GM21576 (cell line): ENCODE measurements around the gene TNRC6C.

Source experiments
- ATAC-seq: cut with Tn5 transposase; IDR thresholded peaks from one replicate; pipeline ENCODE4 v1.9.1; 2021; ENCODE audit warnings: mild to moderate bottlenecking, moderate library complexity; ENCODE audit not compliant: unreplicated experiment

The TNRC6C gene

GRCh38 chr17:78006338-78006737 is 47.8 kb downstream of the TNRC6C start:
- no peak for ATAC-seq

DNA sequence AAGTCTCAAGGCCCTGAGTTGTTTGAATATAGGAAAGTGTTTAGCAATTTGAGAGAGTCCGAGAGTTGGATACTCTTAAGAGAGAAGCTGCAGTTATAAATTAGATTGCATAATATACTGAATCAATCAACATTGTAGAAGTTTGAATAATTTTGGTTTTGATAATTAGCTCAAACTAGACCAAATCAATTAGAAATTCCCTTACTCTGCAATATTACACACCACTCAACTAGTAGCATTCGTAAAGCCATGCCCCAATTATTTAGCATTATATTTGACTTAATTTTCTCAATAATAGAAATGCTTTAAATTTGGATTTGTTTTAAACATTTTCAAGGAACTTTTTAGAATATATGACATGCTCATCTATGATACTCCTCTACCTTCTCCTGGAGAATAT is 49.1 kb downstream of the TNRC6C start:
- ATAC-seq, result no peak

- no peak for ATAC-seq
Measured at GRCh38 chr17:78010759-78011158, 52.3 kb downstream of the TNRC6C start.

DNA sequence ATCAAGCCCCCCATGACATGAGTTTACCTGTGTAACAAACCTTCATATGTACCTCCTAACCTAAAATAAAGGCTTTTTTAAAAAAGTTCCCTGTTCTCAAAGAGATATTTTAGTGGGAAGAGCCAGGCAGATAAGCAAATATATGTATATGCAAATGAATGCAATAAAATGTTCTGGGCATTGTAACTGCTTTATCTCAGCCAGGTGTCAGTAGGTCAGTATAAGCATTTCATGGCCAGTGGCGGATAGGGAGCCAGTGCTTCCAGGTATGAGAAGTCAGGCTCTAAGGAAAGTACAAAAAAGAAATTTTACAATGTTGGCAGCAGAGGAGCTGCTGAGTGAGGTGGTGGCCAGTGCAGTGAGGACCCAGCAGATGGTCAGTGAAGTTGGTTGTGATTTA is 53.9 kb downstream of the TNRC6C start:
- ATAC-seq, result no peak

DNA sequence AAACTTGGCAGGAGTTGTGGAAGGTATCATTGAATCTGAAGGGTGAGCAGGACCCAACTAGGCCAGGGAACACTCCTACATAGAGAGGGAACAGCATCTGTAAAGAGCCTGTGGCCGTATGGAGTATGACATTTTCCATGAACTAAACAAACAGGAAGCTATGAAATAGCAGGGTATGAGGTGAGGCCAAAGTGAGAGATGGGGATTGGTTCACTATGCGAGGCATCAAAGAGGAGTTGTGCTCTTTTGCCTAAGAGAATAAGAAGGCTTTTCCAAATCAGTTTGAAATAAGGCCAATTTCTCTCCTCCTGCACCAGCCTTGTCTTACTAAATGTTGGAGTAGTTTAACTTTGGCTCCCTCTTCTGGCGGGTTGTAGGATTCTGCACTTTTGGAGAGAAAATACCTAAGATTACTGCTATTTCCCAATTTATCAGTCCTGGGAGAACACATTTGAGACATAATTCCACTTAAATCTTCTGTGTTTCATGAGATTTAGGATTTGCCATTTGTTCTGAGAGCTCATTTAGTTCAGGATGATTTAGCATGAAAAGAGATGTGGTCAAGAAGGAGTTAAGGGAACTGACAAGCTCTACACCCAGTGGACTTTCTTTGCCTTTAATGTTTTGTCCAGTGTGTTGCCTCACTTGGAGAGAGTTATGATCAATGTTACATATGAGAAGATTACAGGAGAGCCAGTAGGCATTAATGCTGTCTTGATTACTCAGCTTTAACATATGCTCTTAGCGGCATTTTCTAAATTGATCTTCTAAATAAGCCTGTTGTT is 55.4 kb downstream of the TNRC6C start:
- no peak for ATAC-seq

- no peak for ATAC-seq
Measured at GRCh38 chr17:78014646-78015045, 56.1 kb downstream of the TNRC6C start.

- no peak for ATAC-seq
Measured at GRCh38 chr17:78016852-78017251, 58.3 kb downstream of the TNRC6C start.

- ATAC-seq, result no peak
Measured at GRCh38 chr17:78019367-78019975, 61.0 kb downstream of the TNRC6C start.

- peak; percentile 66 for ATAC-seq
Measured at GRCh38 chr17:78019976-78020716, 61.6 kb downstream of the TNRC6C start.

DNA sequence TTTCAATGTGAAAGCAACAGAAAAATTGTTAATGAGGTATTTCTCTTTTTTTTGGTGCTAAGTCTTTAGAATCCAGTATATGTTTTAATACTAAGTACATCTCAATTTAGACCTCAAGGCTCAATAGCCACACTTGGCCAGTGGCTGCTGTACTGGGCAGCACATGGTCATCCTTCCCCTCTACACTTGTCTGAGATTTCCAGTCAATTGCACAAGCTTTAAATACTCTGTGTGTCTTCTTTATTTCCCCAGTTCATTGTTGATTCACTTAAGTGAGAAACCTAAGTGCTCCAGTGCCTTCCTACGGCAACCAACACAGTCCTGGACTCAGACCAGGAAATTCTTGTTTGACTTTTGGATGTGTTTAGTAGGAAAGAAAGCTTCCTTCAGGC is 62.2 kb downstream of the TNRC6C start:
- no peak for ATAC-seq

DNA sequence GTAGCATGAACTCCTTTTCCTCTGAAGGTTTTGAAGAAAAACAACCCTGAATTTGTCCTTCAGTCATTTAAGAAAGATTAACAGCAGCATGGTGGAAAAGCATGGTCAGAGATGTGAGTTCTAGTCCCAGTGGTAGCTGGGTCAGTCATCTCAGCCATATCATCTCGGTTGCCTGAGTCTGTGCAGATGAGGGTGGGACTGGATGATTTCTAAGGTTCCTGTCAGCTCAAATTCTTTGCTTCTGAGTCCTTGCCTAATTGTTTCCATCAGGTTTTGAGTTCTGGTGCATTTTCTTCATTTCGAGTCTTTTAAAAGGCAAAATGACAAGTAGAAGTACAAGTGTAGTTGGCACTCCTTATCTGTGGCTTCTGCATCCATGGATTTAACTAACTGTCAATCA is 63.9 kb downstream of the TNRC6C start:
- ATAC-seq, result no peak

GRCh38 chr17:78023042-78023441 is 64.5 kb downstream of the TNRC6C start:
- no peak for ATAC-seq

GRCh38 chr17:78026381-78026780 is 67.9 kb downstream of the TNRC6C start:
- ATAC-seq, result no peak

DNA sequence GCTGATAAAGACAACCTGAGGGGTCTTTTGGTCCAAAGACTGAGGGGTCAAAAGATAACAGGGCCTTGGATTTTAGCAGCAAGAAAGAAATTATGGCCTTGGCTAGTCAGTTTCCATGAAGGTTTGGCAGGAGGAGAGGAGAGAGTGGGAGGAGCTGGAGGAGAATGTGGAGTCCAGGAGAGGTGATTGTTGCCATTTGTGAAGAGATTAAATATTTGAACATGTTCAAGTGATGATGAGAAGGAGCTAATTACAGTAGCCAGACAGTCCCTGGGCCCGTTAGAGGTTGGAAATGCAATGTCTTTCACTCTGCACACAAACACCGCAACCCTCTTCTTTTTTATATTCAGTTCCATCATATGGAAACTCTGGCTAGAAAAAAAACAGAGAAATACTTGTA is 68.6 kb downstream of the TNRC6C start:
- no peak for ATAC-seq

- ATAC-seq, result no peak
Measured at GRCh38 chr17:78029697-78030096, 71.2 kb downstream of the TNRC6C start.

DNA sequence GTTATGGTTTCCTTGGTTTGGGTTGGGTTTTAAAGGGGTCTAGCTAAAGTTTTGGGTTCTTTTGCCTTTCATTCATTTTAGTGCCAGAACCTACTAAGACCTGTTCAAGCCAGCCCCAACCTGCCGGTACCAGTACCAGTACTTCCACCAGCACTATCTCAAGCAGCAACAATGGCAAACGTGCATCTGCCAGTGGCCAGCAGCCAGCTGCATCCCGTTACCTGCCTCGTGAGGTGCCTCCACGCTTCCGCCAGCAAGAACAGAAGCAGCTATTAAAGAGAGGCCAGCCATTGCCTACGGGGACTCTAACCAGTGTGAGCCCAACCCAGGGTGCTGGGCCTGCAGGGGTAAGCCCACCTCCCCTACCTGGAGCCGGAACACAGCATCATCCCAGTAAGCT is 72.9 kb downstream of the TNRC6C start:
- ATAC-seq, result no peak

DNA sequence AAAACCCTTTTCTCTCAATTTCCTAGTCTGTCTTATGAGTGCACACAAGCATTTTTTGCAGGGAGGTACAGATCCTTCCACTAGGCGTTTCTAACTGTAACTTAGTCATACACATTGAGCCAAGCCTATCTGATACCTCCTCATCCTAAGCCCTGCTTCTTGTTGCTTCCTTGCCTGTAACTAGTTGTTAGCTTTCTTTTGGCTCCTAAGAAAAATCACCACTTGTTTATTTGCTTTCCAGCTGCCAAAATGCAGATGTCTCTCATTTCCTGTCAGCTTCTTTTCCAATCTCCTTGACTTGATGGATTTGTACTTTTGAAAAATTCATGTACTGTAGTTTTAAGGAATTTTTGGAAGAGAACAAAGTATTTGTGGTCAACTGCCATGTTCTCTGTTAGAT is 73.7 kb downstream of the TNRC6C start:
- ATAC-seq, result no peak

GRCh38 chr17:78034429-78035091 is 76.1 kb downstream of the TNRC6C start:
- no peak for ATAC-seq

- no peak for ATAC-seq
Measured at GRCh38 chr17:78037280-78037679, 78.8 kb downstream of the TNRC6C start.

DNA sequence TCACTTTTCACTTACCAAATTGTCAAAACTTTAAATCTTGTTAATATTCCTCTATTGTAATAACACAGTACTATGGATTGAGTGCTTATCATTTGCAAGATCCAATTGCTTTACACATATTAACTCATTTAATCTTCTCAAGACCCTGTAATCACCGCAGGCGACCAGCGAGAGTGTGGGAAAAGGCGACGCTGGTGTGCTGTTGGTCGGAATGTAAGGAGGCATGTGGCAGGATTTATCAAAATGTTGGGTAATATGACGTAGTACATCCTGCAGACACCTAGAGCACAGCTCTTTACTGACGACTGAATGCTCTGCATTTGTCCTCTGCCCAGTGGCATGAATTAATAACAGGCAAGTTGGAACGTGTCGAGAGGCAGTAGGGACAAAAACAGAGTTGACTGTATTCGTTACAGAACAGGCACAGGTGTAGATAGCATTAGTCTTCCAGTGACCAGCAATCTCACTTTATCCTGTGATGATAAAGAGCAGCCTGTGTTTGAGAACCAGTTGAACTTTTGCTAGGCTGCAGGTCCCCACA is 80.3 kb downstream of the TNRC6C start:
- no peak for ATAC-seq

DNA sequence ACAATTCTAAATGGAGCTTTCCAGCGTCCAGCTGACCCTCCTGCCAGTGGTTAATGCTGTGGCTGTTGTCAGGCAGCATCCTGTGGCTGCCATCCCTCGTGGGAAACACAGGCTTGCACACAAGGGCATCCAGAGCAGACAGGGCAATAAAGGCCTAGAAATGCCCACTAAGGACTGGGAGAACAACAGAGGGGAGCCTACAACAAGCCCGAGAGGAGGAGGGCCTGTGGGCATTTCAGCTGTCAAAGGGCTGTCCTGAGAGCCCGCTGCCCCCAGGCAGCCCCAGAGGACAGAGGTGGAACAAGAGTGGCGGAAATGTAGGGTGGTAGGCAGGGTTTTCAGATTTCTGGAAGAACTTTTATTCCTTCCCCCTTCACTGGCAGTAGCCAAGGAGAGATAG is 81.1 kb downstream of the TNRC6C start:
- ATAC-seq, result no peak
